ENCODE measurements around the gene ACBD5.

GRCh38 chr10:27240212-27241009 lies at the start of gene ACBD5:
- no peak for TF ChIP-seq CTCF (IDR thresholded peaks at IDR 0.05)
- TF ChIP-seq POLR2A (IDR thresholded peaks at IDR 0.05) = peak in 2 of 4 donors; percentile 55 to 77
